GM19463 (cell line): Measurements from ENCODE around the gene ALOX15B.

Experiments
- ATAC-seq: cut with Tn5 transposase; IDR thresholded peaks from one replicate; pipeline ENCODE4 v1.9.1; 2021; ENCODE audit warnings: mild to moderate bottlenecking, moderate library complexity; ENCODE audit not compliant: unreplicated experiment

The ALOX15B gene

GRCh38 chr17:8039611-8040168 lies 831 bp downstream of the ALOX15B start:
- ATAC-seq, result no peak

DNA sequence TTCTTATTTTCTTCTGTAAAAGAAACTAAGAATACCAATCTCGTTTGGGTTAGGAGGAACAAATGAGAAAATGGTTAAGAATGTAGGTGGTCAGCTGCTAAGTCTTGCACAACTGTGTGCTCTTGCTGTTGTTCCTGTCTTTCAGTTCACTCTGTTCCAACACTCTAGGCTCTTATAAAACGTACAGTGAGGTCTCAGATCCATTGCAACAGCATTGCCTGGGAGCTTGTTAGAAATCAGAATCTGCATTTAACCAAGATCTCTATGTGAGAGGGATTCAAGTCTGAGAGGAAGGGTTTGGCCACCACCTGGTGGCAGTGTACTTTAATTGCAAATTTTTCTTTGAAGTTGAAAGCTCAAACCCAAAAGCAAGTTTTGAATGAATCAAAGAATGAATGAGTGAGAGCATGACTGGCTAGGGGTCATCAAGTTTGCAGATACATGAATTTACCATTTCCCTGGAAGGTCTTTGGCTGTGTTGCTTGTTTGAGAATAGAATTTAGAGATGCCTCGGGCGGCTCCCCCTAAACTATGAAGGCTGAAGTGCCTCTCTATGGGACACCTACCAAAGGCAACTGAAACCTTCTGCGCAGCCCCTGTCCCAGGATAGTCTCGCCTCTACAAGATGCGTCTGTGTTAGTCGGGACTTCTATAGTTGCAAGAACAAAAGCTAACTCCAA lies 2.5 kb downstream of the ALOX15B start:
- ATAC-seq, result no peak

- no peak for ATAC-seq
Measured at GRCh38 chr17:8041979-8042378, 3.1 kb downstream of the ALOX15B start.

DNA sequence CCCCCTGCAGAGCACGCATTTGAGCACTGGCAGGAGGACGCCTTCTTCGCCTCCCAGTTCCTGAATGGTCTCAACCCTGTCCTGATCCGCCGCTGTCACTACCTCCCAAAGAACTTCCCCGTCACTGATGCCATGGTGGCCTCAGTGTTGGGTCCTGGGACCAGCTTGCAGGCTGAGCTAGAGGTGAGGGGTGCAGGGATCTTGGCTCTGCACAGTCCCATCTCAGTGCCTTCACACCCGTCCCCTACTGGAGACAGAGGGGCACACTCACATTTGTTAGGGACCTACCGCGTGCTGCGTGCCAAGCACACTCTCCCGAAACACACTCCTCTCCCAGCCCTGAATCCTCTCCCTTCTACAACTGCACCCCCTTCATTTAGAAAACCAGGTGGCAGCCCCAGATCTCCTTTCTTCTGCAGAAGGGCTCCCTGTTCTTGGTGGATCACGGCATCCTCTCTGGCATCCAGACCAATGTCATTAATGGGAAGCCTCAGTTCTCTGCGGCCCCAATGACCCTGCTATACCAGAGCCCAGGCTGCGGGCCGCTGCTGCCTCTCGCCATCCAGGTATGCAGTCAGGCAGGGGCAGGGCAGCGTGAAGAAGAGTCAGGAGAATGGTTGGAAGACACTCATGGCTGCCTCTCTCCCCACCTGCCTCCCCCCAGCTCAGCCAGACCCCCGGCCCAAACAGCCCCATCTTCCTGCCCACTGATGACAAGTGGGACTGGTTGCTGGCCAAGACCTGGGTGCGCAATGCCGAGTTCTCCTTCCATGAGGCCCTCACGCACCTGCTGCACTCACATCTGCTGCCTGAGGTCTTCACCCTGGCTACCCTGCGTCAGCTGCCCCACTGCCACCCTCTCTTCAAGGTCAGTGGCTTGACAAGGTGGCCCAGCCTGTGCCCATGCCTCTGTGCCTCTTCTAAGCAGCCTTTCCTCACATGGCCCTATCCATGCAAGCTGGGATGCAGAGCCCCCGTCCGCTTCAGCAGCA lies 6.3 kb downstream of the ALOX15B start:
- no peak for ATAC-seq

DNA sequence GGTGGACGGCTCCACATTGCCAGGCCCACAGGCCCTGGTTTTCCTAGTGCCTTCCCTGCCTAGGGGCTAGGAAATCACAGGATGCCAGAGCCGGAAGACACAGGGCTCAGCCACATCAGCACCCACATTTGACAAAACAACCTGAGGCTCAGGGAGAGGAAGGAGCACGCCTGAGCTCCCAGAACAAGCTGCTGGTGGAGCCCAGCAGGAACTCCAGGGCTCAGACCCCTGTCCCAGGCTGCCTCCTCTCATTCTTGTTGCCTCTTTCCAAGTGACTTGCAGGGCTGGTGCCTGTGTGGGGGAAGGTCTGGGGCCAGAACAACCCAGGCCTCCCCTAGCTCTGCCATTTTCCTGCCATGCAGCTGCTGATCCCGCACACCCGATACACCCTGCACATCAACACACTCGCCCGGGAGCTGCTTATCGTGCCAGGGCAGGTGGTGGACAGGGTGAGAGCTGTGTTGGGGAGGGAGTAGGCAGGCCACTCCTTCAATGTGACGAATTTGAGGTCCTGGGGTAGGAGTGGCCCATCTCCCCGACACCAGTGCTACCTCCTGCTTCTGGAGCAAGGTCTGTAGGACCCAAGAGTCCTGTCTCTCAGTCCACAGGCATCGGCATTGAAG lies 7.6 kb downstream of the ALOX15B start:
- ATAC-seq, result no peak

DNA sequence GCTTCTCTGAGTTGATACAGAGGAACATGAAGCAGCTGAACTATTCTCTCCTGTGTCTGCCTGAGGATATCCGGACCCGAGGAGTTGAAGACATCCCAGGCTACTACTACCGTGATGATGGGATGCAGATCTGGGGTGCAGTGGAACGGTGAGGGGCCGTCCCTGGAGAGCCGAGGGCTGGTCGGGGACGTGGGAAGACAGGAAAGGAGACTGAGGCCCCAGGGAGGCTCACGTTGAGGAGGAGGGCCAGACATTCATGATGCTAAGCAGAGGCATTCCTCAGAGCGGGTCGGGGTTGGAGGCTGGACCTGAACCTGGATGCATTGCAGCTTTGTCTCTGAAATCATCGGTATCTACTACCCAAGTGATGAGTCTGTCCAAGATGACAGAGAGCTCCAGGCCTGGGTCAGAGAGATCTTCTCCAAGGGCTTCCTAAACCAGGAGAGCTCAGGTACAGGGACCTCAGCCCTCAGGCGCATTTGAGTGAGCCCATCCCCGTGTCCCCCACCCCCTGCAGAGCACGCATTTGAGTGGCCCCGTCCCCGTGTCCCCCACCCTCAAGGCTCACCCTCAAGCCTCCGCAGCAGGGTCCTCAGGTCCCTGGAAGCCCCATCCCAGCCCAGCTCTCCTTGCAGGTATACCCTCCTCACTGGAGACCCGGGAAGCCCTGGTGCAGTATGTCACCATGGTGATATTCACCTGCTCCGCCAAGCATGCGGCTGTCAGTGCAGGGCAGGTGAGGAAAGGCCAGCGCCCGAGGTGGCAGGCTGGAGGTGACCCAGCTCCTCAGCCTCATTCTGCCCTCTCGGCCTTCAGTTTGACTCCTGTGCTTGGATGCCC lies 8.3 kb downstream of the ALOX15B start:
- no peak for ATAC-seq

- ATAC-seq, result no peak
Measured at GRCh38 chr17:8047769-8048110, 8.9 kb downstream of the ALOX15B start.

GRCh38 chr17:8048236-8048635 lies 9.4 kb downstream of the ALOX15B start:
- no peak for ATAC-seq

GRCh38 chr17:8048736-8049135 lies 9.9 kb downstream of the ALOX15B start:
- no peak for ATAC-seq

DNA sequence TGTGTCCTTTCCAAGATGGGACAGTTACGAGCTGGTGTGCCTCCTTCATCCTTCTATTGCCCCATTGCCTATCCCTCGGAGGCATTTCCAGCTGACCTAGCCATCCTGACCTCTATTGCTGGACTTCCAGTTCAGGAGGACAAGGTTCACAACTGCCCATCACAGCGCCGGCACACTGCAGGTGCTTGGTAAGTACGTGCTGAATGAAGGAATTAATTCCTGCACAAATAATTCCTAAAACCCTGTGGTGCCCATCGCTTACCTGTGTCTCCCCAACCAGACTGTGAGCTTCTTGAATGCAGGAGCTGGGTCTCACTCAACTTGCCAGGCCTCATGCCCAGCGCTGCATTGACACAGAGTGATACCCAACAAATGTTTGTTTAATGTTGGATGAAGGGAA lies 13.0 kb downstream of the ALOX15B start:
- no peak for ATAC-seq

GRCh38 chr17:8052256-8053252 lies 13.7 kb downstream of the ALOX15B start:
- ATAC-seq, result no peak

DNA sequence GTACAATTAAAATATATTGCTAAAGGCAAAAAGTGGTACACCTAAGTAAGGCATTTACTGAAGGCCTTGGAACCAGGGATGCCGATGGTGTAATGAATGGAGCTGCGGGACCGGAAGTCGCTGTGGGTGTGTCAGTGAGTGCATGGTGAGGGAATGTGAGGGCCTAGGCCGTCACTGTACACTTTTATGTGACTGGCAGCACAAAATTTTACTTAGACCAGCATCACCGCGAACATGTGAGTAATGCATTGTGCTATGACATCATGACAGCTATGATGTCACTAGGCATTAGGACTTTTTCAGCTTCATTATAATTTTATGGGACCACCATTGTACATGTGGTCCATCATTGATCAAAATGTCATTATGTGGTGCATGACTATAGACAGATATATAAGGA lies 14.7 kb downstream of the ALOX15B start:
- no peak for ATAC-seq

- ATAC-seq, result no peak
Measured at GRCh38 chr17:8055851-8056231, 17.0 kb downstream of the ALOX15B start.

- no peak for ATAC-seq
Measured at GRCh38 chr17:8056232-8056975, 17.5 kb downstream of the ALOX15B start.

GRCh38 chr17:8056976-8057625 lies 18.2 kb downstream of the ALOX15B start:
- ATAC-seq, result no peak

DNA sequence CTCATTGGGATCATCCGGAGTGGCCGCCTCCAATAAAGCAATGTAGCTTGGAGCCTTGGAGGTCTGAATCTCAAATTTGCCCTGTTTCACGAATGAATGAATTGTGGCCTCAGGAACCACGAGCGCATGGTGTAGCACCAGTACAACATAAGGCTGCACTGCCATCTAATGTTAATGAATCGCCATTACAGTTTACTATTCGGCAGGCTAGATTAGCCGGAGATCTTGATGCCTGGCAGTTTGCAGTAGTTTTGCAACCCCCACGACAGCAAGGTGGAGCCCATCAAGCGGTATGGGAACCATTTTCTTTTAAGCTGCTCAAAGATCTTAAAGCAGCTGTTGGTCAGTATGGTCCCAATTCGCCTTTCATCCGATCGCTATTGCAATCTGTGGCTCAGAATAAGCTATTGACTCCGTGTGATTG lies 18.8 kb downstream of the ALOX15B start:
- no peak for ATAC-seq

GRCh38 chr17:8059131-8059530 lies 20.3 kb downstream of the ALOX15B start:
- ATAC-seq, result no peak

GRCh38 chr17:8060274-8060673 lies 21.4 kb downstream of the ALOX15B start:
- ATAC-seq, result no peak
